Measurements from ENCODE around the gene ZP1. TPM values are rescaled to one million over a fixed set of nuclear protein-coding genes. Genes with fewer than 3 reads are reported as not detected.

ZP1 gene
- total and polyA plus RNA-seq, 2 of the 13 experiments (the other 11 are each of a cell fraction or from before 2014, with no cell fraction given), result 0.16 TPM; not detected in 1

DNA sequence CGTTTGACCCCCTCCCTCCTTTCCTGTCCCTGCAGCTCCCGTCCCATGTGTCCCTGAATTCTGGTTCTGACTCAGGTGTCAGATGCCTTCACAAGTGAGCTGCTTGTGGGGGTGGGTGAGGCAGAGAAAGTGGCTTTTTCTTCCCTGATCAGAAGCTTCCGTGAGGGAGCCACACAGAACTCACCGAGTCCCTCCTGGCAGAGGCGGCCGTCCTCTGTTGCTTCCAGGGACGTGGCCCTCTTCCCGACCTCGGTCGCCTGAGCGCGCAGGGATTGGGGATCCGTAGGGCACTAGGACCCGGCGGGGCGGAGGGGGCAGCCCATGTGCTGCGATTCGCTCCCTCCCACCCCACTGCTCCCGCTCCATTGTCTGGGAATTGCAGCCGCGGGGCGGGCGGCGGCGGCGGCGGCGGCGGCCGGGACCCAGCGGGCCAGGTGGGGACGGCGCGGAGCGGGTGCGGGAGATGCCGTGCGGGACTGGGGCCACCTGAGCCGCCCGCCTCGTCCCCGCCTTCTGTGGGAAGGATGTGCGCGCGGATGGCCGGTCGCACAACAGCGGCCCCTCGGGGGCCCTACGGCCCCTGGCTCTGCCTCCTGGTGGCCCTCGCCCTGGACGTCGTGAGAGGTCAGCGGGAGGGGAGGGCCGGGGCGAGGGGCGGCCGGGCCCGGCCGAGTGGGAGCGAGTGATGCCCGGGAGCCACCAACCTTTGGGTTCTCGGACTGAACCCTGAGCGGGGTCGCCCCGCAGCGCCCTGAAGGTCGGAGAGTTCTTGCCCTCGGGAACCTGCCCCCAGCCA lies 57.0 kb downstream of the ZP1 start, which contains the start of gene TMEM132A (continued):
- TF ChIP-seq, protein P1, sequence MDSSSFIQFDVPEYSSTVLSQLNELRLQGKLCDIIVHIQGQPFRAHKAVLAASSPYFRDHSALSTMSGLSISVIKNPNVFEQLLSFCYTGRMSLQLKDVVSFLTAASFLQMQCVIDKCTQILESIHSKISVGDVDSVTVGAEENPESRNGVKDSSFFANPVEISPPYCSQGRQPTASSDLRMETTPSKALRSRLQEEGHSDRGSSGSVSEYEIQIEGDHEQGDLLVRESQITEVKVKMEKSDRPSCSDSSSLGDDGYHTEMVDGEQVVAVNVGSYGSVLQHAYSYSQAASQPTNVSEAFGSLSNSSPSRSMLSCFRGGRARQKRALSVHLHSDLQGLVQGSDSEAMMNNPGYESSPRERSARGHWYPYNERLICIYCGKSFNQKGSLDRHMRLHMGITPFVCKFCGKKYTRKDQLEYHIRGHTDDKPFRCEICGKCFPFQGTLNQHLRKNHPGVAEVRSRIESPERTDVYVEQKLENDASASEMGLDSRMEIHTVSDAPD (CRISPR knock-in tag; IDR thresholded peaks at IDR 0.05), result no peak
- TF ChIP-seq ZNF350 (CRISPR knock-in tag; IDR thresholded peaks at IDR 0.05; ENCODE audit: borderline replicate concordance, low read depth), result no peak
- peak; percentile 57; the same call in 1 of the 2 replicates for TF ChIP-seq ARID4A (CRISPR knock-in tag; IDR thresholded peaks at IDR 0.05; ENCODE audit: borderline replicate concordance)
- TF ChIP-seq ZNF615 (CRISPR knock-in tag; IDR thresholded peaks at IDR 0.05; ENCODE audit: borderline replicate concordance), result no peak
- TF ChIP-seq ZNF746 (CRISPR knock-in tag; IDR thresholded peaks at IDR 0.05), result peak; percentile 93
- TF ChIP-seq TBX2 (CRISPR knock-in tag; IDR thresholded peaks at IDR 0.05; ENCODE audit: borderline replicate concordance), result peak; percentile 56; the same call in 1 of the 2 replicates
- TF ChIP-seq DPF2 (CRISPR knock-in tag; IDR thresholded peaks at IDR 0.05; ENCODE audit: borderline replicate concordance, low read depth), result no peak
- peak; percentile 91 for TF ChIP-seq XRCC5 (optimal IDR thresholded peaks at IDR 0.05; ENCODE audit: low read length)
- TF ChIP-seq SMAD9 (CRISPR knock-in tag; IDR thresholded peaks at IDR 0.05), result no peak
- no peak for TF ChIP-seq MLLT10 (CRISPR knock-in tag; IDR thresholded peaks at IDR 0.05)
- TF ChIP-seq E2F2 (CRISPR knock-in tag; IDR thresholded peaks at IDR 0.05; ENCODE audit: borderline replicate concordance), result no peak
- 0 out of 2 replicates have a peak, but pooled peaks have one; percentile 46 for TF ChIP-seq MYPOP (CRISPR knock-in tag; IDR thresholded peaks at IDR 0.05)
- TF ChIP-seq, protein P2, sequence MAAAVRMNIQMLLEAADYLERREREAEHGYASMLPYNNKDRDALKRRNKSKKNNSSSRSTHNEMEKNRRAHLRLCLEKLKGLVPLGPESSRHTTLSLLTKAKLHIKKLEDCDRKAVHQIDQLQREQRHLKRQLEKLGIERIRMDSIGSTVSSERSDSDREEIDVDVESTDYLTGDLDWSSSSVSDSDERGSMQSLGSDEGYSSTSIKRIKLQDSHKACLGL (CRISPR knock-in tag; IDR thresholded peaks at IDR 0.05), result 0 out of 2 replicates have a peak, but pooled peaks have one; percentile 15
- peak; percentile 67 for TF ChIP-seq GABPB1 (CRISPR knock-in tag; IDR thresholded peaks at IDR 0.05)
- TF ChIP-seq PHF21A (CRISPR knock-in tag; IDR thresholded peaks at IDR 0.05), result no peak
- 0 out of 2 replicates have a peak, but pooled peaks have one; percentile 13 for TF ChIP-seq ELF3 (CRISPR knock-in tag; IDR thresholded peaks at IDR 0.05)
- TF ChIP-seq FOXA3 (CRISPR knock-in tag; IDR thresholded peaks at IDR 0.05), result 0 out of 2 replicates have a peak, but pooled peaks have one; percentile 14
- no peak for TF ChIP-seq KLF15 (CRISPR knock-in tag; IDR thresholded peaks at IDR 0.05; ENCODE audit: borderline replicate concordance)
